GM10248 (cell line): ENCODE measurements around the gene PASK.

Experiments
- CTCF ChIA-PET: fragments of 300-600 bp; sonication (Branson Sonifier 250); formaldehyde crosslinking; extraction: SDS; loops from one replicate; lab custom pipeline; 2021; ENCODE audit warnings: antibody characterized with exemption; lab: Yijun Ruan, JAX
- POLR2A ChIA-PET: fragments of 350-650 bp; sonication (Branson Sonifier 250); formaldehyde crosslinking; extraction: SDS; loops from one replicate; lab custom pipeline; 2020; ENCODE audit warnings: antibody characterized with exemption; lab: Yijun Ruan, JAX
- DNase-seq: peaks from one replicate; pipeline ENCODE4 v3.0.0; 2012; ENCODE audit errors: extremely low spot score
- TF ChIP-seq, protein P1 (sequence below): IDR thresholded peaks from 2 replicates; pipeline ENCODE4 v1.5.1; 2012; ENCODE audit warnings: mild to moderate bottlenecking, low read depth; ENCODE audit errors: extremely low read depth, missing control alignments, control extremely low read depth

PASK gene

DNA sequence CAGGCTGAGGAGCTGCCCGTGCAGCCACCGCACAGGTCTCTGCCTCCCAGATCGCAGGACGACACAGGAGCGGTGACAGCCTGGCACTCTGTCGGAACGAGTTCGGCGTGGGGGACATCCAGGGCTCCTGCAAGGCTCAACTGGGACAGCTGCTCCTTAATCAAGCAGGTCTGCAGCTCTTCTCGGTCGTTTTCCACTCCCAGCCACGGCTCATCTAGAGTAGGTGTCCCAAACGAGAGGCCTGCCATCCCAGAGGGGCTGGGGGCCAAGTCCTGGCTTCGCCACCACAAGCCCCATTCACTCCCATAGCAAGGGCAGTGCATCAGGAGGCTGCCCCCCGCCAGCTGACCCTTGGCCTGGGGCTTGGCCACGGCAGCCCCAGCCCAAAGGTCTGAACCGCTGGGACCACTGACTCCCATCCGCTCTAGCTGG, 22.5 kb downstream of the PASK start:
- ChIA-PET POLR2A (no interaction called here), CTCF (interaction anchor here (0.9 to 3.9 kb wide), 2 partner anchors 14 to 23 kb away, joined by 3 to 17 read pairs; partner anchors contain the start of gene PPP1R7)
- no peak for DNase-seq
- TF ChIP-seq, protein P1, sequence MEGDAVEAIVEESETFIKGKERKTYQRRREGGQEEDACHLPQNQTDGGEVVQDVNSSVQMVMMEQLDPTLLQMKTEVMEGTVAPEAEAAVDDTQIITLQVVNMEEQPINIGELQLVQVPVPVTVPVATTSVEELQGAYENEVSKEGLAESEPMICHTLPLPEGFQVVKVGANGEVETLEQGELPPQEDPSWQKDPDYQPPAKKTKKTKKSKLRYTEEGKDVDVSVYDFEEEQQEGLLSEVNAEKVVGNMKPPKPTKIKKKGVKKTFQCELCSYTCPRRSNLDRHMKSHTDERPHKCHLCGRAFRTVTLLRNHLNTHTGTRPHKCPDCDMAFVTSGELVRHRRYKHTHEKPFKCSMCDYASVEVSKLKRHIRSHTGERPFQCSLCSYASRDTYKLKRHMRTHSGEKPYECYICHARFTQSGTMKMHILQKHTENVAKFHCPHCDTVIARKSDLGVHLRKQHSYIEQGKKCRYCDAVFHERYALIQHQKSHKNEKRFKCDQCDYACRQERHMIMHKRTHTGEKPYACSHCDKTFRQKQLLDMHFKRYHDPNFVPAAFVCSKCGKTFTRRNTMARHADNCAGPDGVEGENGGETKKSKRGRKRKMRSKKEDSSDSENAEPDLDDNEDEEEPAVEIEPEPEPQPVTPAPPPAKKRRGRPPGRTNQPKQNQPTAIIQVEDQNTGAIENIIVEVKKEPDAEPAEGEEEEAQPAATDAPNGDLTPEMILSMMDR: no peak

DNA sequence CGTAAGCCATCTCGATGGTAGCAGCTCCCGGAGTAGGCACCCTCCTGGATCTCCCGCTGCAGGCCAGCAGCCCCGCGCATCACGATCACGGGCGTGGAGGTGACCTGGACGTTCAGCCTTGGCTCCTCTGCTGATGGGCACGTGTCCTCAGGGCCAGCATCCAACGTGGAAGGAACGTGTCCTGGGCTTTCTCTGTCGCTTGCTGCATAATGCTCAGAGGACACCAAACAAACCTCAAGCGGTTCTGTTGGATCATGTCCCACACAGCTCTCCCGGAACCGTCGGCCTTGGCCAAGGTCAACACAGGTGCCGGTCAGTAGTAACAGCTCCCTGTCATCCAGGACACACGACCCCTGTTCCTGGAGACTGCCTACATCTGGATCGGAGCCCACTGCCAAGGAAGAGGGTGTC, 23.1 kb downstream of the PASK start:
- POLR2A ChIA-PET: no interaction called here

DNA sequence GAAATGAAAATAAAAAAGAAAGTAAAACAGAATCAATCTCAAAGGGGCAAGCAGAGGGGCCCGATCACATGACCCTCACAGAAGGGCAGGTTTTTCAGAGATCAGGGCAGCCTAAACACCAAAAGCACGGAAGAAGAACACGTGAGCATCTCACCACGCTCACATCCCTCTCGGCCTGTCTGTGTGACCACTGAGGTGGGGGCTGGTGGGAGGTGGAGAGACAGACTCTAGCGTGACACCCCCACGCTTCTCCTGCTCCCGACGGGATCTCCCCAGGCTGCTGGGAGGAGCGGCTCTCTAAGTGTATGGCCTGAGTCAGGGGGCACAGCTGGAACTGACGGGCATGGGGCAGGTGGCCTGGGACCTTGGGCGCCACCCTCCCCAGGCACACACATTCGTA, 23.6 kb downstream of the PASK start:
- POLR2A ChIA-PET: interaction anchor here (0.6 kb wide), 1 partner anchor 50 kb away, joined by 3 read pairs; no protein-coding TSS in a partner anchor
- CTCF ChIA-PET: interaction anchor here (3.9 kb wide), 1 partner anchor 12 kb away, joined by 17 read pairs; no protein-coding TSS in a partner anchor
- DNase-seq: no peak
- TF ChIP-seq, protein P1: no peak

More for the DNA sequence above, 23.1 kb downstream of the PASK start:
- CTCF ChIA-PET: interaction anchor here (0.9 to 3.9 kb wide), 2 partner anchors 13 to 24 kb away, joined by 3 to 17 read pairs; partner anchors contain the start of gene PPP1R7
- TF ChIP-seq, protein P1: no peak
- DNase-seq: no peak

DNA sequence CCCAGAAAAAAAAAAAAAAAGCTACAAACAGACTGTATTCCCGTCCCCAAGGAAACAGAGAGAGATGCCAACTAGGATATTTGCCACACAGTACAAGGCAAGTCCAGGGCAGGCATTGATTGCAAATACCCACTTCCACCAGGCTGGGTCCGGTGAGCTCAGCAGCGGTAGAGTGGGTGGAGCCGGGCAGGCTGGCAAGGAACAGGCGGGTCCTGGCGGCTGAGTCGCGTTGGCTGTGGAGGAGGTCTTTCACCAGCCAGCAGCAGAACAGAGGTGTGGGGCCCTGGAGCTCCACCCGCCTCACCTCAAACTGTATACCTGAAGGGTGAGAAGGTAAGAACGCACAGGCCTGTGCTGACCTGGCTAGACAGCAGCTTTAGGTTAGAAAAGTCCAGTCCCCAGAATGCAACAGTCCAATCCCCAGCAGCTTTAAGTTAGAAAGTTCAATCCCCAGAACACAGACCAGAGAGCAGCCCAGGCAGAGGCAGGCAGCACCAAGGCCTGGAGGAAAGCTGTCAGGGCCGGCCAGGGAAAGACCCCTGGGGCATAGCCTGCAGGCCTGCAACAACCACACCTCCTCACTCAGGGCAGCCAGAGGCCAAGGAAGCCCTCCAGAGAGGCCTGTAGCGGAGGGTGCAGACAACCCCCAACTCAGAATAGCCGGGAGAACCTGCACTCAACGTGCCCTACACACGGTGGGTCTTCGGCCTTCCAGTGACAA, 25.3 kb downstream of the PASK start:
- ChIA-PET POLR2A (interaction anchor here (0.5 to 0.6 kb wide), 2 partner anchors 26 to 109 kb away, joined by 3 to 4 read pairs; no protein-coding TSS in a partner anchor), CTCF (interaction anchor here (0.7 to 3.9 kb wide), 4 partner anchors 11 to 26 kb away, joined by 3 to 17 read pairs (median 3); partner anchors contain the start of gene PPP1R7)
- DNase-seq: no peak

DNA sequence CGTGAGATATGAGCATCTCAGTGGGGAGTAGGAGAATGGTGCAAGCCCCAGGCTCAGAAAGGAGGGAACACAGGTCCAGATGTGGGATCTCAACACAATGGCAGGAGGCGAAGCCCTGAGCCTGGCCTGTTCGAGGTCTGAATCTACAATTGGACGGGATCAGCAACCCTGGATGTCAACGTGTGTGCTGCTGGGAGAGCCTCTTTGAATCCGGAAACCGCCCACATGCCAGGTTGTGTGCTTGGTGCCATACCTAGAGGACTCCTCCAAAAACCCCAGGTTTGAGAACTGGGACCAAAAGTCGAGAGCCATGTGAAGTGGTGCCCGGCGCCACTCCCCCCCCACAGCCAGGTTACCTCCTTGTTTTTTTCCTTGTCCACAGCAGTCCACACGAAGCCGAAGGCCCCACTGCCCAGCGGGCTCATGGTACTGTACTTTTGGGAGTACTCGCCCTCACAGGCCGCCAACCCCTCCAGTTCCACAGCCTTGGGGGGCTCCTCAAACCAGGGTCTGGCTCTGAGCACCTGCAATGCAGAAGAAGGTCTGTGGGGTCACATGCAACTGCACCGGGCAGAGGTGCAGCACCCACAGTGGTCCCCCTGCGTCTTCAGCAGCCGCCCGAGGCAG, 26.8 kb downstream of the PASK start:
- ChIA-PET POLR2A (no interaction called here), CTCF (no interaction called here)
- no peak for DNase-seq
- TF ChIP-seq, protein P1: no peak

More for the DNA sequence above, 25.3 kb downstream of the PASK start:
- TF ChIP-seq, protein P1: no peak

DNA sequence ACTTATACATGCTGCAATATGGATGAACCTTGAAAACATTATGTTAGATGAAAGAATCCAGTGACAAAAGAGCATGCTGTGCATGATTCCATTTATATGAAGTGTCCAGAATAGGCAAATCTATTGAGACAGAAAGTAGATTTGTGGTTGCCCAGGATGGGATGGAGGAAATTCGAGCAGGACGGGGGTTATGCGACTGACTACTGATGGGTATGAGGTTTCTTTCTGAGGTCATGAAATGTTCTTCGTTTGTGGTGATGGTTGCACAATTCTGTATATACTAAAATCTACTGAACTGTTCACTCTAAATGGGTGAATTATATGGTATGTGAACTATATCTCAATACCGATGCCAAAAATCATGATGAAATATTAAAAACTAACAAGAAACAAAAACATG, 28.3 kb downstream of the PASK start:
- POLR2A ChIA-PET: no interaction called here
- DNase-seq: no peak
- CTCF ChIA-PET: interaction anchor here (0.9 to 1.1 kb wide), 2 partner anchors 11 to 43 kb away, joined by 3 read pairs; no protein-coding TSS in a partner anchor
- TF ChIP-seq, protein P1: no peak
